ENCODE data around the gene SLC2A2.

GRCh38 chr3:171056528-171056927 lies 30.0 kb upstream of the SLC2A2 start:
- TF ChIP-seq, protein P1, sequence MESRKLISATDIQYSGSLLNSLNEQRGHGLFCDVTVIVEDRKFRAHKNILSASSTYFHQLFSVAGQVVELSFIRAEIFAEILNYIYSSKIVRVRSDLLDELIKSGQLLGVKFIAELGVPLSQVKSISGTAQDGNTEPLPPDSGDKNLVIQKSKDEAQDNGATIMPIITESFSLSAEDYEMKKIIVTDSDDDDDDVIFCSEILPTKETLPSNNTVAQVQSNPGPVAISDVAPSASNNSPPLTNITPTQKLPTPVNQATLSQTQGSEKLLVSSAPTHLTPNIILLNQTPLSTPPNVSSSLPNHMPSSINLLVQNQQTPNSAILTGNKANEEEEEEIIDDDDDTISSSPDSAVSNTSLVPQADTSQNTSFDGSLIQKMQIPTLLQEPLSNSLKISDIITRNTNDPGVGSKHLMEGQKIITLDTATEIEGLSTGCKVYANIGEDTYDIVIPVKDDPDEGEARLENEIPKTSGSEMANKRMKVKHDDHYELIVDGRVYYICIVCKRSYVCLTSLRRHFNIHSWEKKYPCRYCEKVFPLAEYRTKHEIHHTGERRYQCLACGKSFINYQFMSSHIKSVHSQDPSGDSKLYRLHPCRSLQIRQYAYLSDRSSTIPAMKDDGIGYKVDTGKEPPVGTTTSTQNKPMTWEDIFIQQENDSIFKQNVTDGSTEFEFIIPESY (IDR thresholded peaks at IDR 0.05): no peak
- TF ChIP-seq CTCF (IDR thresholded peaks at IDR 0.05; ENCODE audit: low read depth, low read length, missing input control) (no peak), RAD21 (IDR thresholded peaks at IDR 0.05) (no peak), JUND (IDR thresholded peaks at IDR 0.05) (no peak), TAF1 (conservative IDR thresholded peaks at IDR 0.05) (no peak), ATF3 (IDR thresholded peaks at IDR 0.05) (no peak)
- TF ChIP-seq, protein P2, sequence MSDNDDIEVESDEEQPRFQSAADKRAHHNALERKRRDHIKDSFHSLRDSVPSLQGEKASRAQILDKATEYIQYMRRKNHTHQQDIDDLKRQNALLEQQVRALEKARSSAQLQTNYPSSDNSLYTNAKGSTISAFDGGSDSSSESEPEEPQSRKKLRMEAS (IDR thresholded peaks at IDR 0.05): no peak

All from liver (tissue), 3 donors.